Osteoblast (primary cell): Measurements from ENCODE around the gene DPF3. TPM values are rescaled to one million over a fixed set of nuclear protein-coding genes. Genes with fewer than 3 reads are reported as not detected.

ENCODE experiments used
- DNase-seq: peaks from one replicate; pipeline ENCODE4 v3.0.0; 2011; ENCODE audit warnings: low spot score, mixed read lengths; ENCODE audit not compliant: insufficient read length; ENCODE audit errors: missing footprints
- H2AFZ ChIP-seq: 2 replicates; pipeline ENCODE4 v1.6.0; 2011; ENCODE audit warnings: mild to moderate bottlenecking, low read length
- H3K27ac ChIP-seq: 2 replicates; pipeline ENCODE4 v1.5.1; 2011; ENCODE audit warnings: mild to moderate bottlenecking, low read depth, low read length, moderate library complexity
- H3K27me3 ChIP-seq: 2 replicates; pipeline ENCODE4 v1.6.0; 2012; ENCODE audit warnings: mild to moderate bottlenecking, control low read depth, inconsistent platforms, low read length, moderate library complexity; ENCODE audit not compliant: insufficient read depth
- H3K36me3 ChIP-seq: 2 replicates; pipeline ENCODE4 v1.5.1; 2011; ENCODE audit warnings: mild to moderate bottlenecking, low read length, control low read depth, moderate library complexity; ENCODE audit not compliant: insufficient read depth
- H3K4me1 ChIP-seq: 2 replicates; pipeline ENCODE4 v1.5.1; 2011; ENCODE audit warnings: mild to moderate bottlenecking, low read length, control low read depth, moderate library complexity; ENCODE audit not compliant: insufficient read depth
- H3K4me2 ChIP-seq: 2 replicates; pipeline ENCODE4 v1.6.0; 2011; ENCODE audit warnings: mild to moderate bottlenecking, low read length; ENCODE audit not compliant: insufficient read depth
- H3K4me3 ChIP-seq: fragments of 200-600 bp; sonication (generic); 3 replicates; pipeline ENCODE4 v1.5.1; 2012; ENCODE audit warnings: mild to moderate bottlenecking, low read length, inconsistent platforms; ENCODE audit not compliant: insufficient read depth
- H3K79me2 ChIP-seq: 2 replicates; pipeline ENCODE4 v1.6.0; 2012; ENCODE audit warnings: mild to moderate bottlenecking, low read length, control low read depth, inconsistent platforms; ENCODE audit not compliant: insufficient read depth
- H3K9me3 ChIP-seq: 2 replicates; pipeline ENCODE4 v1.5.1; 2011; ENCODE audit warnings: low read depth, low read length, control low read depth
- H4K20me1 ChIP-seq: 2 replicates; pipeline ENCODE4 v1.6.0; 2012; ENCODE audit warnings: mild to moderate bottlenecking, low read length, control low read depth; ENCODE audit not compliant: insufficient read depth
- total RNA-seq: library from RNA; depleted of rRNA; stranded (reverse); fragments of >200 nt; gene quantifications from 2 replicates; pipeline ENCODE4 v1.2.3, GENCODE V29; 2012
- TF ChIP-seq, protein P1 (sequence below): IDR thresholded peaks from 2 replicates; pipeline ENCODE4 v1.5.1; 2011; ENCODE audit warnings: mild to moderate bottlenecking, low read depth, low read length, moderate library complexity; ENCODE audit errors: extremely low read depth

Gene DPF3
- total RNA-seq, 1 donor, result 1.8 TPM

DNA sequence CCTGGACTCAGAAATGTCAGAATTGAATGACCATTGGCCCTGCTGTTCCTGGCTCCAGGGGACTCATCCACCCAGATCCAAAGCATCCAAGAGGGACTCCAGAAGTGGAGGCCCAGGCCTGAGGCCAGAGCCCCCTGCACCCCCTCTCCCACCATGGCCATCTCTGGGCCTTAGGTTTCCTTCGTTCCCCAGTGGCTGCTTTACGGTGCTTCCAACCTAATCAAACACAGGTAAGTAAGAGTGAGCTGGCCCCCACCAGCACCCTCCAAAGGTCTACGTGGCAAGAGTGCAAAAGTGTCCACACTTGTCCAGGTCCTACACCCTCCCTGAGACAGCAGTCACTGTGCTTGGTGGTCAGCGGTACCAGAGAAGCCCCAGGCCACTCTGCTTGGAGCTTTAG lies 139.0 kb downstream of the DPF3 start:
- H3K9me3 ChIP-seq, result peaks cover 4% of the 10 kb centered on the region
- H3K4me1 ChIP-seq, result no peaks in the 10 kb centered on the region
- H3K4me2 ChIP-seq, result no peak overlapping the region
- no peak overlapping the region for H3K27ac ChIP-seq
- H4K20me1 ChIP-seq, result no peaks in the 10 kb centered on the region
- no peaks in the 10 kb centered on the region for H3K79me2 ChIP-seq
- no peaks in the 10 kb centered on the region for H3K27me3 ChIP-seq
- H3K36me3 ChIP-seq, result no peaks in the 10 kb centered on the region
- no peak overlapping the region for H2AFZ ChIP-seq
- TF ChIP-seq, protein P1, sequence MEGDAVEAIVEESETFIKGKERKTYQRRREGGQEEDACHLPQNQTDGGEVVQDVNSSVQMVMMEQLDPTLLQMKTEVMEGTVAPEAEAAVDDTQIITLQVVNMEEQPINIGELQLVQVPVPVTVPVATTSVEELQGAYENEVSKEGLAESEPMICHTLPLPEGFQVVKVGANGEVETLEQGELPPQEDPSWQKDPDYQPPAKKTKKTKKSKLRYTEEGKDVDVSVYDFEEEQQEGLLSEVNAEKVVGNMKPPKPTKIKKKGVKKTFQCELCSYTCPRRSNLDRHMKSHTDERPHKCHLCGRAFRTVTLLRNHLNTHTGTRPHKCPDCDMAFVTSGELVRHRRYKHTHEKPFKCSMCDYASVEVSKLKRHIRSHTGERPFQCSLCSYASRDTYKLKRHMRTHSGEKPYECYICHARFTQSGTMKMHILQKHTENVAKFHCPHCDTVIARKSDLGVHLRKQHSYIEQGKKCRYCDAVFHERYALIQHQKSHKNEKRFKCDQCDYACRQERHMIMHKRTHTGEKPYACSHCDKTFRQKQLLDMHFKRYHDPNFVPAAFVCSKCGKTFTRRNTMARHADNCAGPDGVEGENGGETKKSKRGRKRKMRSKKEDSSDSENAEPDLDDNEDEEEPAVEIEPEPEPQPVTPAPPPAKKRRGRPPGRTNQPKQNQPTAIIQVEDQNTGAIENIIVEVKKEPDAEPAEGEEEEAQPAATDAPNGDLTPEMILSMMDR, result no peak
- peak; percentile 43 for DNase-seq
- no peak overlapping the region for H3K4me3 ChIP-seq

DNA sequence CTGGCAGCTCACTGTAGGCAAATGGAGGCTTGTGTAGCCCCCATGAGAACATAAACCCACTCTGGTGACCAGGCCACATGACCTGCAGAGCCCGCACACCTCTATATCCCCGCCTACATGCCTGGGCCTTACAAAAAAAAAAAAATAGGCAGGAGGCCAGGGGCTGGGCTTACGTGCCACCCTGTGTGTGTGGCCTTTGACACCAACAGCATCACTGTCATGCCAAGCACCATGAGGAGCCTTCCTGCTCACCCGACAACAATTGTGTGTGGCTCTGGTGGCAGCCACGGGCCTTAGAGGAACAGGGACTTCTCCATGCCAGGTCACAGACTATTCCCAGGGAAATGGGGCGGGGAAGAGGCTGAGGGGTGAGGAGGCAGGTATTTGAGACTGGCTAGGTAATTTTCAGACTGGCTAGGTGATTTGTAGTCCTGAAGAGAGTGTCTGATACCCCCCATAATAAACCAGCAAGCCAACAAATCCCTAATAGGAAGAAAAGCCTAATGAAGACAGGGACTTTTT lies 140.0 kb downstream of the DPF3 start:
- H3K36me3 ChIP-seq, result no peaks in the 10 kb centered on the region
- no peak for DNase-seq
- H3K4me3 ChIP-seq, result no peak overlapping the region
- no peak overlapping the region for H2AFZ ChIP-seq
- H3K27me3 ChIP-seq, result no peaks in the 10 kb centered on the region
- H3K4me2 ChIP-seq, result no peak overlapping the region
- TF ChIP-seq, protein P1, result no peak
- H3K9me3 ChIP-seq, result no peaks in the 10 kb centered on the region
- no peak overlapping the region for H3K27ac ChIP-seq
- no peaks in the 10 kb centered on the region for H3K4me1 ChIP-seq
- no peaks in the 10 kb centered on the region for H4K20me1 ChIP-seq
- no peaks in the 10 kb centered on the region for H3K79me2 ChIP-seq

DNA sequence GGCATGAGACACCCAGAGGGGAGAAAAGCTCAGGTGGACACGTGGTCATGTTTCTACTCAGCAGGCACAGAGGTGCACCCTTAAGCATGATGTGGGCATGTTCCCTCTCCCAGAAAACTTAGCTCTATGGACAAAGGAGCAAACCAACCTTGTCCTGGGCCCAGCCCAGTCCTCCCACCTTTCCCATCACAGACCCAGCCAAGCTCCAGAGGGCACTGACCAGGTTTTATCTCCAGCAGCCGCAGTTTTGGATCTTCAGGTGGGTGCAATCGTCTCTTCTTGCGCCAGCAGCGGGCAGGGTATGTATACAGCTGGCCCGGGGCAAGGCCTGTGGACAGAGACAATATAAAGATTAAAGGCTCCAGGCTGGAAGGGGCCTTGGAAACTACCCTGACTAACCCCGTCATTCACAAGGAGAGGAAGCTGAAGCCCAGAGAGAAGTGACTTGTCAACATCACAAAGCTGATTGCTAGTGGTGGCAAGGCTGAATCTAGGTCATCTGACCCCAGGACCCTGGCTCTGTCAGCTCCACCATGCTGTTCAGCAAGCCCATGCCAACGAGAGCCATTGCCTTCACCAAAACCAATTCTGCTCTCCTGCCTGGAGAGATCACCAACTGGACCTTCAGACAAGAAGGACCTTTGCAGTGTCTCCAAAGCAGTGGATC lies 140.7 kb downstream of the DPF3 start:
- Histone ChIP-seq H3K9me3 (no peaks in the 10 kb centered on the region), H3K27ac (no peak overlapping the region), H3K4me2 (no peak overlapping the region), H3K79me2 (no peaks in the 10 kb centered on the region), H3K27me3 (no peaks in the 10 kb centered on the region), H3K4me3 (no peak overlapping the region), H3K36me3 (no peaks in the 10 kb centered on the region), H2AFZ (no peak overlapping the region), H4K20me1 (no peaks in the 10 kb centered on the region), H3K4me1 (no peaks in the 10 kb centered on the region)
- TF ChIP-seq, protein P1, result no peak
- no peak for DNase-seq

DNA sequence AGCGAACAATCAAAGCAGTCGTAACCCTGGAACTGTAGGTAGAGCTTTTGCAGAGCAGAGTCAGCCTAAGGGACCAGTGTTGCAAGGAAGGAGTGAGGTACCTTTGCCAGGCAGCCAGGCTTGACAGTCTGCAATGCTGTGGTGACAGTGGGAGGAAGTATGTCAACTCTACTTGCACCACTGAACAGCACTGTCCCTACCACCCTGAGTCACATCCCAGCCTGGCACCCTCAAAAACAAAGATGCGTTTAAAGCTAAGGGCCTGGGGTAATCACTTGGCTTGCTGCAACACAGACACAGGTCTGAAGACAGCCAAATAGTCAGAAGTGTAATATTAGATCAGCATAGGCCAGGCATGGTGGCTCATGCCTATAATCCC lies 141.9 kb downstream of the DPF3 start:
- H3K27ac ChIP-seq, result no peak overlapping the region
- TF ChIP-seq, protein P1, result no peak
- H3K4me1 ChIP-seq, result no peaks in the 10 kb centered on the region
- H4K20me1 ChIP-seq, result no peaks in the 10 kb centered on the region
- H2AFZ ChIP-seq, result no peak overlapping the region
- no peak overlapping the region for H3K4me2 ChIP-seq
- no peaks in the 10 kb centered on the region for H3K9me3 ChIP-seq
- no peak for DNase-seq
- H3K79me2 ChIP-seq, result no peaks in the 10 kb centered on the region
- no peaks in the 10 kb centered on the region for H3K27me3 ChIP-seq
- H3K36me3 ChIP-seq, result no peaks in the 10 kb centered on the region
- H3K4me3 ChIP-seq, result no peak overlapping the region
